Activated CD4-positive, alpha-beta T cell treated with anti-CD3 and anti-CD28 coated beads, Interleukin-10, Interleukin-2, amounts not matched to agents 100 ng/mL and 50 ng/mL, durations not matched to agents 16 hours and 8 hours (primary cell): ENCODE data around the gene SELENOS.

ENCODE experiments used
- DNase-seq: peaks from one replicate; pipeline ENCODE4 v3.0.0-alpha.2; 2020

SELENOS gene, protein sequence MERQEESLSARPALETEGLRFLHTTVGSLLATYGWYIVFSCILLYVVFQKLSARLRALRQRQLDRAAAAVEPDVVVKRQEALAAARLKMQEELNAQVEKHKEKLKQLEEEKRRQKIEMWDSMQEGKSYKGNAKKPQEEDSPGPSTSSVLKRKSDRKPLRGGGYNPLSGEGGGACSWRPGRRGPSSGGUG

DNA sequence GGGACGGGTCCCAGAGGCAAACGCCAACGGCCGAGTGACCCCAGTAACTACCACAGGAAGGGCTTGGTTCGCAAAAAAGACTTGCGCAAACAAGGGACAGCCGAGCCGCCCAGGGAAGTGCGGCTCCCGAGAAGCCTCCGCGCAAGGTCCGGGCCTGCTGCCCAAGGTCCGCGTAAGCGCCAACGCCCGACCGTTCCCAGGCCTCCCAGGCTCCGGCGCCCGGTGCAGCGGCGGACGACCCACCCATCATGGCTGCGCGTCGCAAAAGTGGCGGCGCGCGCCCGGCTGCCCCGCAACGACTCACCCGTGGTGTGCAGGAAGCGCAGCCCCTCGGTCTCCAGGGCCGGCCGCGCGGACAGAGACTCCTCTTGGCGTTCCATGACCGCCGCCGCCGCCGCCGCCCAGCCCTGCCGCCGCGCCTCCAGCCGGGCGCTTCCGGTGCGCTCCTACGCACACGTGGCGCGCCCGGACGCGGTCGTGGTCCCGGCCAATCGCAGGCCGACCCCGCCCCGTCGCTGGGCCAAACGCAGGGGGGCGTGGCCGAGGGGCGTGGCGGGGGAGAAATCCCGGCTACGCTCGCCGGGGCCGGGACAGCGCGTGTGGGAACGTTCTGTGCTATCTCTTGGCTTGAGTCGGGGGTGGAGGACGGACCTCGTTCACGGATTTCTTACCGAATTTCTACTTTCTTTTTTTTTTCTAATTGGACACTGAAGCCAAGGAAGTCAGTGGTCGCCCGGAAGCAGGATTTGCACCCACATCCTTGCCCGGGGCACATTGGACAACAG, at the start of gene SELENOS:
Gene SELENOS (minus strand): TSS at position 448 of the 785 bp plus-strand sequence. CDS start 68 bp downstream, at position 380.
- peak; percentile 92 for DNase-seq

DNA sequence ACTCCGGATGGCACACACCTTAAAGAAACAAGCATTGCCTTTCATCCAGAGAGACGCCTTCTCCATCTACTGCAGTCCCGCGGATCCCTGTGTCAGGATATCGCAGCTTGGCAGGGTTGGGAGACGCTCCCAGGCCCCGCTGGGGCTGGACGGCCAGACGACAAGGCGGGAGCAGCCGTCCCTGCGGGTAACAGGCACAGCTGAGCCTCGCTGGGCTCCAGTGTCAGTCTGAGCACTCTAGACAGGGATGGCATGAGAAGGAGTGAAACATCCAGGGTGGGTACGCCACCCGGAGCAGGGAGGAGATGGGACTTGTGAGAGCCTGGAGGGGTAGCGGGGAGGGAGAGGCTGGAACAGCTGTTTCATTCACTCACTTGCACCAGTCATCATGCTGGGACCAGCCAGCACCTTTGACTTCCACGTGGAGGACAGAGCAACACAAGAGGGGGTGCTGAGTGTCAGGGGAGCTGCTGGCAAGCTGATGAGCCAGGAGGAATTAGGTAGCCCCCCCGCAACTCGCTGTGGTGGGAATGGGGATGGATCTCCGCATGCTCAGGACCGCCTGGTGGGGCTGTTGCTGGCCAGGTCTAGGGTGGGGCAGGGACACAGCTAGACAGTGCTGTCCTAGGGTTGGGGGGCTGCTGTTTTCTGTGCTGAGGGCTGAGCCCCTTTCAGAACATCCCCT, 49.3 kb upstream of the SELENOS start:
- no peak for DNase-seq

GRCh38 chr15:101326026-101326315, 48.7 kb upstream of the SELENOS start:
- no peak for DNase-seq

GRCh38 chr15:101325263-101326025, 48.2 kb upstream of the SELENOS start:
- no peak for DNase-seq

GRCh38 chr15:101324524-101325177, 47.4 kb upstream of the SELENOS start:
- DNase-seq, result no peak

- no peak for DNase-seq
These were observed 46.7 kb upstream of the SELENOS start for GRCh38 chr15:101323793-101324523.

- no peak for DNase-seq
These were observed 45.7 kb upstream of the SELENOS start for GRCh38 chr15:101322854-101323477.

DNA sequence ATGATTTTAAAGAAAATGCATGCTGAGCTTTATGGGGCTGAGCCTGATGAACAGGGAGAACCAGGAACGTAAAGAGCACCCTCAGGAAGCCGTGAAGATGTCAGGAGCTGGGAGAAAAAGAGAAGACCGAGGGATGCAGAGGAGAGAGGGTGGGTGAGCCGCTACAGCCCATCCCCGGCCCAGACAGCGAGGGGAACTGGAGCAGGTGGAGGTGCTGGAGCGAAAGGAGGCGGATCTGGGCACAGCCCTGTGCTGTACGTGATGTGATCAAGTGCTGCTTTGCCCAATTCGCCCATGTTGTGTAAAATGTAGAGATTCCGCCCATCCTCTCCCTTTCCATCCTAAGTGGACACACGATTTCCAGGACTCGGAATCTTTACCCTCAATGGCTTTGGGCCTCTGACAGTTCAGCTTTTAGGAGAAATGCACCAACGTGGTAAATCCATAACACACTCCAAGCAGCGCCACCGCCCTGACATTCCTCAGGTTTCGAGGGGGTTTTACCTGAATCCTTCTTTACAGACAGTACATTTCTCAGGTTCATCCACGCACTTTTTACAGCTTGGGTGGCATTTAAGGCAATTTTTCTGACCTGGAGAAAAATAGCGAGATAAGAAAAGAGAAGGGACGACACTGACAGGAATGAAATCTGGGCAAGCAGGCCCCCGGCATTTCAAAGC, 44.9 kb upstream of the SELENOS start:
- no peak for DNase-seq

DNA sequence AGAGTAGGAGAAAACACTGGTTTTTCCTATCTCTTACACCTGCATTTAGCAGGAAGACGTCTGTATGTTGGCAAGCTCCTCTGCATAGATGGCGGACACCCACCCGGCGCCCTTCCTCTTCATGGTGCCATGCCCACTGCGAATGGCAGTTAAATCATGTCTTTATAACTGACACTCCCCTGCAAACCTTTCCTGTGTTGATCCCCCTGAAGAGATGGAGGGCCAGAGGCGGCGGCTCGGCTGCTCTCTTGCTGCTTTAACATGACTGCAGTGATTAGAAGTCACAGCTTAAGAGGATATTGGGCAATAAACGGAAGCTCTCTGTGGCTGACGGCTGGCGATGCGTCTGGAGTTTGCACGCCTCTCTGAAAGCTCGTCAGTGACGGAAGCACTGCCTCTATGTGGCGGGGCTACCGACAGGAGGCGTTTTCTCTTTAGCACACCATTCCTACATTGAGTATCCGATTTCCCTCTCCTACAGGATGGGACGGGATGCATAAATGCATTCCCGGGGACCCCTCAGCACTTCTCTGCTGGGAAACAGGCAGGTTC, 43.3 kb upstream of the SELENOS start:
- peak; percentile 87 for DNase-seq

- DNase-seq, result no peak
These were observed 41.6 kb upstream of the SELENOS start for GRCh38 chr15:101318839-101319238.

- no peak for DNase-seq
These were observed 41.0 kb upstream of the SELENOS start for GRCh38 chr15:101318147-101318819.

DNA sequence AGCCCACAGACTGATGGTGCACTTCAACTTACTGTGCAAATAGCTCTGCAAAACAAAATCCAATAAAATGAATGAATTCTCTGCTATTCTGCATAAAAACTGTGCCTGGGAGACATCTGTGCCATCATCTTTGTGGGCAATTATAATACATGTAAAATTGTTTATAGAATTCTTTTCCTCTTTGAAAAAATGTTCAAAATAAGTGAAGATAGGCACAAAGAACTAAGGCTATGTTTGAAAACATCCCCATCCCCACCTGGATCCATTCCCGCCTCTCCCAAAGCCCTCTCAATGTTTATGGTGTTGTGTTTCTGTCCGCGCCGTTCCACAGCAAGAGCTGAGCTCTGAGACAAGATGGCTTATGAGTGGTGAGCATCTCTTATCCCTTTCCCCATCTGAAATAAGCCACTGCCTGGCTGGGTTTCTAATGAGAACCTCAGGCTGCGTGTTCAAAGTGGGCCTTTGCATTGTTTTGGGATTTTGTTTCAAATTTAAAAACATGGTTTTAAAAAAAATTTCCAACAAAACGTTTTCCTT, 40.1 kb upstream of the SELENOS start:
- DNase-seq, result no peak

DNA sequence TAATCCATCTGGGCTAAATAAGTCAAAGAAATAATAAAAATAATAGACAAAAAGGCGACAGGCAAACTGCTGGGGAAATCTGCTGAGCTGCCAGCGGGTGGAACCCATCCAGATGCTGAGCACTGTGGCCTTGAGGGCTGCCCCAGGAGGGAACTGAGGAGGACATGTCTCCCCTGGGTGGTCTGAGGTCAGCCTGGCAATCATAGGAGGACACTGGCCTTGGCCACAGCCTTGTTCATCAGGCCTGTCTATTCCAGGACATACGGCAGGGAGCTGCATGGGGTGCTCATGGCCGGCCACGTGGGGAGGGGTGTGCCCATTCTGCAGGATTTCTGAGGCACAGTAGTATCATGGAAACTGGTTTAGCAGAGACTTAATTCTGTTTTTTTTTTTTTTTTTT, 39.2 kb upstream of the SELENOS start:
- DNase-seq, result no peak

DNA sequence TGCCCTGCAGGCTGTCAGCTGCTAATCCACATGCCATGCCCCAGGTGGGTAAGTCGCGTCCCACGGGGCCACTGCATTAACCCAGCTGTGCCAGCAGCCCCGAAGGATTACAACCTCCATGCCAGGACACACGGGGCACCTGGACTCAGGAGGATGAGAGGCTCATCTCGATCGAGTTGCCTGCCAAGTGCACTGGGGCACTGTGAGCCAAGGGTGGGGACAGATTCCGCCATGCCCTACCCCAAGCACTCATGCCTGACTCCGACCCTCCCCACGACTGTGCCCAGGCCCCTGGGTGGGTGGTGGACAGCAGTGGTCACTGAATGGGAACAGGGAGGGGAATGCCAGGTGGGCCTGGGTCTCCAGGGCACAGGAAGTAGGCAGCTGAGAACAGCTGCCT, 38.5 kb upstream of the SELENOS start:
- no peak for DNase-seq

DNA sequence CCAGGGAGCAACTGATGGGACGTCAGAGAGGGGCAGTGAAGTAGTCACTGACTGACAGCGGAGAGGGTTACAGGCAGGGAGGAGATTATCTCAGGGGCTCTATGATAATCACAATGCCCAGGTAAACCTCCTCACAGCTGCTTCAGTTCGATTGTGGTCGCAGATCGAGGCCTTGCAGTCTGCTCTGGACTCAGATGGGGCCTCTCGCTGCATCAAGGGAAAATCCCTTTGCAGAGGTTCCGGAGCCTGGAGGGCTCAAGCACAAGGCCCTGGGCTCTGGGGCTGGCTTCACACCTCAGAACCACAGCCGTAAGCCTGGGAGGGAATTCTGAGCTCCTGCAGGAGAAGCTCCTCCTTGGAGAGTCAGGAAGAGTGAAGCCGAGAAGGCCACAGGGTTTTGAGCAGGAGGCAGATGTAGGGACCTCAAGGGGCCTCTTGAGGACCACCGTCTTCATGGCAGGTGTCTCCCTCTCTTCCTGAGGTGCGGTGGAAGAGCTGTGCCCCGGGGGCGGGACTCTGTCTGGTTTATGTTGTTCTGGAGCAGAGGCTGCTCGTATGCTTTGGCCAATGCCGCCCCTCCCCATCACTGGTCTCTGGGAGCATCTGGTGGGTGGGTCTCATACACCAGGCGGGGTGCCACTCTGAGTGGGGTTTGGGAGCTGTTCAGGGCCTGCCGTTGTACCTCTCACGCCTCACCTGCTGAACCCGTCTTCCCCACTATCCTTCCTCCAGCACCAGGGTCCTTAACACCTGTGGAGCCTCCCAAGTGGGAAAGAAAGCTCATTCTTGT, 37.2 kb upstream of the SELENOS start:
- no peak for DNase-seq

DNA sequence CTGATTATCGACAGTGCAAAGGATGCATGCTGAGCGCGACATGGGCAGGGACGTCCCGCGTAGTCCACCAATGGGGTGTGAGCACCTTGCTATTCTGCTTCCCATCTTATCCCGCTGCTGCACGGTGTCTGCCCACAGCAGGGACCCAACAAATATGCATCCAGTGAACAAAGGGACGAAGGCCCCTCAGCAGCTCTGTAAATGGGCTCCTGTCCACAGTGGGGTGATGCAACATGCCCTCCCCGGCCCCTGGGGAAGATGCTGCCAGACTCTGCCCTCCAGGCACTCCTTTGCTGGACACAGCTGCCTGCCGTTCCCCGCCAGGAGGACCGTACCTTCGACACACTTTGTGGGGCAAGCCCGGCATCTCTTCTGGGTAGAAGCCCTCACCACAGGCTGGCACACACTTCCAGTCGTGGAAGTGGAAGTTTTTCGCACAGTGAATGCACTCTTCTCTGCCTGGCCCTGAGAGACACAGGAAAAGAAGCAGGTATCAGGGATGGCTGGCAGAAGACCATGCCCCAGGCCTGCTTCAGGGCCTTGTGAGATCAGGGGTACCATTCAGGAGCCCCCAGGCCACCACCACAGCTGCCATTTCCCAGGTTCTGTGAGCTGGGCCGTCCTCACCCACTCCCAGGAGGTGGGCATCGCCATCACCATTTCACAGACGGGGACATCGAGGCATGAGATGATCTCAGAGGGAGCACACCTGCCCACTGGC, 35.9 kb upstream of the SELENOS start:
- DNase-seq, result no peak

DNA sequence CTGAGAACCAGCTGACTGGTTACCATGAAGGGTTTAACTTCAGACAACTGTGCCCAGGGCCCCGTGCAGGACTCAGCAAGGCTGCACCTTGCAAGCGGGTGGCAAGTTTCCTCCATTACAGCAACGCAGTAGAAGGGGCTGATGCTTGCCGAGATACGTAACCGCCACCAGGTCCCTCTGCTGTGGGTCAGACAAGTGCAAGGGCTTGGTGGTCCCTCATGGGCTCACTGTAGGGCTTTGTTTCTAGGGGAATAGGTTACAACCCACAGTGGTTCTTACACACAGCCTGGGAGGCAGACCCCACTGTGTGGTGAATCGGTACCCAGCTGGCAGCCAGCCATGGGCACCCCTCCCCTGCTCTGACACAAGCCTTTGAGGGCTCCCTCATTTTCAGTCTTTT, 33.2 kb upstream of the SELENOS start:
- DNase-seq, result no peak

DNA sequence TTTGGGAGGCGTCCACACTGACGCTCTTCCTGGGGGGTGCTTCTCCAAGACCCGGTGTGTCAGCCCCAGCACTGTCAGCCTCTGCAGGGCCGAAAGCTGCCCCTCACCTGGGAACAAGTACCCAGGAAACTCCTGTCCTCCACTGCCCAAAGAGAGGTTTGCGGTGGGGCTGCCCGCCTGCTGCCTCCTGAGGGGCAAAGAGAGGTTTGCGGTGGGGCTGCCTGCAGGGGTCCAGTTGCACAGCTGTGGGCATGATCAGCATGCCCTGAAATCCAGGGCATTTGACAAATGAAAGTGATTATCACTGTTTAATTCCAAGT, 32.8 kb upstream of the SELENOS start:
- DNase-seq, result no peak
